COR-L47 (cell line): ENCODE measurements around the gene ERLEC1.
"Not testable (repeated sequence)": the region's sequence is repeated elsewhere in the genome, so short reads cannot be mapped to it uniquely, and the experiment has no call there.

Experiments
- DNase-seq: peaks from one replicate; lab custom pipeline; 2025; lab: John Stamatoyannopoulos, UW

Gene ERLEC1

DNA sequence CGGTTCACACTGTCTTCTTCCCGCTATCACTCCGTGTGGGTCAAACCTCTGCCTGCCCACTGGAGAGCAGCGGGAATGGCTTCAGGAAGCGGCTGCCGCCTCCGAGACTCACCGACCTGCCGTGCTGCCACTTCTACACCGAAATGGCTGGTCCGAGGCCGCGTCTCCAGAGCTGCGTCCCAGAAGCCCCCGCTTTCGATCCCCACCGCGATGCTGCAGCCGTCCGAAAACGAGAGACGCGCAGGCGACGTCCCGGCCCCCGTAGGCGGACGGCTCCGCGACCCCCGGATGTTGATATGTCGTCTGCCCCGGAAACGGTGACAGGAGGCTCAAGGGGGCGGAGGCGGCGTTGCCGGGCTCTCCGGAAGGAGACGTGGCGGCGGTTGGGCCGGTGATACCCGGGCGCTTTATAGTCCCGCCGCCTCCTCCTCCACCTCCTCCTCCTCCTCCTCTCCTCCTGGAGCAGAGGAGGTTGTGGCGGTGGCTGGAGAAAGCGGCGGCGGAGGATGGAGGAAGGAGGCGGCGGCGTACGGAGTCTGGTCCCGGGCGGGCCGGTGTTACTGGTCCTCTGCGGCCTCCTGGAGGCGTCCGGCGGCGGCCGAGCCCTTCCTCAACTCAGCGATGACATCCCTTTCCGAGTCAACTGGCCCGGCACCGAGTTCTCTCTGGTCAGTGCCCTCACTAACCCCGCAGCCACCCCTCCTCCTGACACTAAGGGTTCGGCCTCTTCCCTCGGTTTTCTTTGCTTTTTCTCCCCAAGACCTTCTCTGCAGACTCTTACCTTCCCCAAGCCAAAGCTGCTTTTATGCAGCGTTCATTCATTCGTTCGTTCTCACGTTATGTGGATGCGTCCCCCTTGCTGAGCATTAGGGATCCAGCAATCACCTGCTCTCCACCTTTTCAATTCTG is at the start of gene ERLEC1, which contains the start of gene ASB3:
Gene ERLEC1 (plus strand): TSS at position 340 of the 909 bp plus-strand sequence. CDS start 167 bp downstream, at position 507.
Gene ASB3 (minus strand): TSS at position 249 of the 909 bp plus-strand sequence. CDS start 21,381 bp downstream, outside the sequence.
- peak; percentile 90 for DNase-seq

DNA sequence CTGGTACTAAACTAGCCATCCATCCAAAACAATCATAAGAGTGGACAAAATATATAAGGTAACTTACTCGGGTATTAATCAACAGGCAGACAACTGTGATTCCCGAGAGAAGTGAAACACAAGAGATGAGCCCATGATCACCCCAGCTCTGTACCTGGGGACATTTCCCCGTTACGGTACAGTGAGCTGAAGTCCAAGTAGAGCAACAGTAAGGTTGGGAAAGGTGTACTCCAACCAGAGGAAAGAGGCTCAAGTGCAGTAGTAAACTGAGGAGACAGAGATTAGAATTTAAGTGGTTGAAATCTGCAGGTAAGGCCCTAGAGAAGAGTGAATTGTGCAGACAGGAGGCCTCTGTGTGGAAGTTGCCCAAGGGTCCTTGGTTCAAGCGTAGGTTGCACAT is 49.8 kb upstream of the ERLEC1 start:
- no peak for DNase-seq

- DNase-seq = no peak
These were observed 47.8 kb upstream of the ERLEC1 start for GRCh38 chr2:53739032-53739431.

- DNase-seq = peak; percentile 14
These were observed 46.7 kb upstream of the ERLEC1 start for GRCh38 chr2:53740170-53740569.

DNA sequence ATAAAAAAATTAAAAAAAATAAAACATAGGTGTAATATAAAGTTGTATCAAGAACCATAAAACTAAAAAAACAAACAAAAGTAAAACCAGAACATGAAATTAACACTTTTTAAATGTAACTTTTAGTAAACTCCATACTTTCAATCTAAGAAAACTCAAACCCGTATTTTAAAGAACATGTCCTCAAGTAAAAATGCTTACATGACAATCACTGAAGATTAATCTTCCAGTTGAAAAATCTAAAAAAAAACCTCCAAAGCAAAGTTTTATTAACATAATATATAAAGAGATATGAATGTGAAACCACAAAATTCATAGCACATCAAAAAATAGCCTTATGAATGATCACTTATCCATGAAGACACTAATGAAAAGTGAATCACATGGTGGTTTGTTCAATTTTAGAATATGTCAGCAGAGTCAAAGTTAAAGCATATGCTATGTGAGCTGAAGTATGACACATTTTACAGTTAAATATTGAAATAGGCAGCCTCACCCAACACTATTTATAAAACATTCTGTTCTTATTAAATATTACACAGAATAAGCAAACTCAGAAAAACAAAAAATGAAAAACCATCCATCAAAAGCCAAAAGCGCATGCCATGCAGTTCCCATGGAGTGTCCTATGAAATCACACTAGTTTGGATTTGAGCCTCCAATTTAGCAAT is 42.3 kb upstream of the ERLEC1 start:
- no peak for DNase-seq

GRCh38 chr2:53750041-53750768 is 36.6 kb upstream of the ERLEC1 start:
- DNase-seq = no peak

- no peak for DNase-seq
These were observed 35.1 kb upstream of the ERLEC1 start for GRCh38 chr2:53751728-53752127.

- no peak for DNase-seq
These were observed 34.5 kb upstream of the ERLEC1 start for GRCh38 chr2:53752385-53752784.

GRCh38 chr2:53753041-53753440 is 33.8 kb upstream of the ERLEC1 start:
- DNase-seq = no peak

- DNase-seq = no peak
These were observed 31.7 kb upstream of the ERLEC1 start for GRCh38 chr2:53755121-53755520.

GRCh38 chr2:53756644-53757043 is 30.2 kb upstream of the ERLEC1 start:
- DNase-seq = no peak

- not testable (repeated sequence) for DNase-seq
These were observed 29.6 kb upstream of the ERLEC1 start for GRCh38 chr2:53757206-53757605.

DNA sequence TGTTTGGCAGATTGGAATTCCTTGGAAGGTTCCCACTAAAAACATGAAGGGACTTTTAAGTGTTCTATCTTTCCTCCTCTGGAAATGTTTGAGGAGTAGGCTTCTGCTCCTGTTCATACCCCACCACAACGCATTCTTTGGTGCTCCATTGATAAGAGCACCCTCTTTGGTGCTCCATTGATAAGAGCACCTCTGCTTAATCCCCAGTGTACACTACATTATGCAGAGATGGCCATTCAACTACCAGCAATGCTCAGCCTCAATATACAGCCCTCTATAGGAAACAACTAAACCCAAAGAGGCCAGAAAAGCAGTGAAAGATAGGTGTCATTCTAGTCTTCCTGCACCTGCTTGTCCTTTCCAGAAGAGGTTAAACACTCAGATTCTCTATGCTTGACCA is 21.1 kb upstream of the ERLEC1 start:
- no peak for DNase-seq

DNA sequence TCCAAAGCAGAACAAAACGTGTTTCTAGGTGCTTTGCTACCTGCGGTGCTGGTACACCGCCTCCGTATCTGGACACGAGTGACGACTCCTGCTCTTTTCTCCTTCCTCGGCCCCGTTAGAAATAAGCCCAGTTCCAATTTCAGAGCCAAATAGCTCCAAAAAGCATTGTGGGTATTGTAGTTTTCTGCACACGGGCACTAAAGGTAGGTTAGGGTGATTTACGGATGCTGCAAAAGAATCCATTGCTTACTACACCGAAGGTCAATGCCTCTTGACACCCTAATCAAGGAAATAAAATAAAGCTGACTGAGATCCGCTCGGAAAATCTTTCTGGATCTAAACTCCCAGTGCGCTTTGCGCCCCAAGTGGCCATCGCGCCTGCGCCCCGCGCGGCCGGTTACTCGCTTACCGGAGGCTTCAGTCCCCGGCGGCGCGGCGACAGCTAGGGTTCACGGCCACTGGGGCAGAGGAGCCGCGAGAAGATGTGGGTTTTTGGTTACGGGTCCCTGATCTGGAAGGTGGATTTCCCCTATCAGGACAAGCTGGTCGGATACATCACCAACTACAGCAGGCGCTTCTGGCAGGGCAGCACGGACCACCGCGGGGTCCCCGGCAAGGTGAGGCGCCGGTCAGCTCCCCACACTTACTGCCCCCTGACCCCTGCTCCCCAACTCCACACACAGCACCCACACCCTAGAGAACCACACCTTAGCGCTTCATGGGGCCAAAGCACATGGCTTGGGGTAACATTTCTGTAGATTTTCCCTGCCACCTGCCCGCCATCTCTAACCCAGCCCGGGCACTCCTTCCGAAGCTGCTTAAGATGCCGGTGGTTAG is 19.2 kb upstream of the ERLEC1 start, which contains the start of gene CHAC2:
Gene CHAC2 (plus strand): TSS at position 400 of the 837 bp plus-strand sequence. CDS start 83 bp downstream, at position 483.
- peak; percentile 85 for DNase-seq

- DNase-seq = peak; percentile 60
These were observed 18.7 kb upstream of the ERLEC1 start for GRCh38 chr2:53768242-53768542.

DNA sequence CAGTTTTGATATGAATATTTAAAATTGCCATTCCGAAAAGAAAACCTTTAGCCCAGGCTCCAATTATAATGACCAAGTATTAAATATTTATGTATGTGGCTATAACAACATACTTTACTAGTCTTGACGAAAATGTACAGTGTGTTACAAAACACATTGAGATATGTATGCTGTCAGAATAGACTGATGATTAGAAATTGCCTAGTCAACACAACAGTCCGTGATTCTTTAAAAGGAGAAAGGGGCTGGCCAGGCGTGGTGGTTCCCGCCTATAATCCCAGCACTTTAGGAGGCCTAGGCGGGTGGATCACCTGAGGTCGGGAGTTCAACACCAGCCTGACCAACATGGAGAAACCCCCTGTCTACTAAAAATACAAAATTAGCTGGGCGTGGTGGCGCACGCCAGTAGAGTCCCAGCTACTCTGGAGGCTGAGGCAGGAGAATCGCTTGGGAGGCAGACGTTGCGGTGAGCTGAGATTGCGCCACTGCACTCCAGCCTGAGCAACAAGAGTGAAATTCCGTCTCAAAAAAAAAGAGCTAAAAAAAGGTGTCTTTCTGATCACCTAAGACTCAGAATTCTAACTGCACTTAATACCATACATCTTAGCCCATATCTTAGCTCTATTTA is 17.4 kb upstream of the ERLEC1 start:
- DNase-seq = no peak

DNA sequence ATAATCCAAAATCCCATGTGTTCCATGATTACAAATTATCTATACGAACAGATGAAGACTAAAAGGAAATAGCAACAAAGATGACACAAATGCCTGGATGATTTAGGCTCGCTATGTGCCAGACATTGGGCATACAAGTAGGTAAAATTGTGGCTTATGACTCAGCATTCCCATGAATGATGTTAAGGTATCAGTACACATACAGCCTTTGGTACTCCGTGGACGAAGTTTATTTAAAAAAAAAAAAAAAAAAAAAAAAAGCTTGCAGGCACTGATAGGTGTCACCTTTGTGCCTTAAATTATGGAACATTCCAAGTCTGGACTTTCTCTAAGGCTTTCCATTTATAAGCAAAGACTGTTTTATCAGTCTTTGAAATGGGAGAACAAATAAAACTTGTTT is 16.6 kb upstream of the ERLEC1 start:
- DNase-seq = no peak

GRCh38 chr2:53777134-53777533 is 9.7 kb upstream of the ERLEC1 start:
- no peak for DNase-seq

- DNase-seq = no peak
These were observed 8.2 kb upstream of the ERLEC1 start for GRCh38 chr2:53778536-53779162.

DNA sequence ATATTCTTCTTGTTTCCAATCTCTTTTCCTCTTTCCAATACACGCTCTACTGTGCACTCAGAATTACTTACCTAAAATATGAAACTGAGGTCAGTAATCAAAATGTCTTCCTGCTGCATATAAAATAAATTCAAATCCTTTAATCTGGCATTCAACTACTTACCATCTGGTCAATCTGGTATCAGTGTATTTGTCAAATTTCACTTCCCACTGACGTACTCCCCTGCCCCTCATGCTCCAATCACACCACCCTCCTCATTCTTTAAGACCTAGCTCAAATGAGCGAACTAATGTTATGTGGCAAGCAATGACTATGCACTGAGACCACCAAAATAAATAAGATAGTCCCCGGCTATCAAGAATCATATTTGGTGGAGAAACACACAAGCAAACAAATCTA is 6.8 kb upstream of the ERLEC1 start:
- DNase-seq = no peak

GRCh38 chr2:53782676-53783075 is 4.2 kb upstream of the ERLEC1 start:
- DNase-seq = no peak
